ENCODE measurements around the gene CNTF.

CNTF gene

DNA sequence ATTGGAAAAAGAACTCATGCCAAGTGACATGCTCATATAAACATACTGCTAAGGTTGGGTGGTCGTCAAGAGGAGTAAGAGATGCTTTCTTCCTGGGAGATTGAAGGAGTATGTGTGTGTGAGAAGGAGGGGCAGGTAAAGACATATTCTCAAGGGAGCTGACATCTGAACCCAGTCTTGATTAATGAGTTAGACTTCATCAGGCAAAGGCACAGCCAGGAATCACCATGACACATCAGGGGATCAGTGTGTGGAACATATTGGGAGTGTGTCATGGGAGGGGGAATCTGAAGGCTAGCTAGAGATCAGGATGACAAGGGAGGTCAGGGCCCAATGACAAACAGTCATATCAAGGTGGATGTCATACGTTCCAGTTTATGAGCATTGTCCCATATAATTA, 14.9 kb downstream of the CNTF start:
- H3K4me3 ChIP-seq (ENCODE audit: low read depth in 1 of 2, low read length in 1 of 2), result no peak overlapping the region
- H3K36me3 ChIP-seq, result no peaks in the 10 kb centered on the region
- no peaks in the 10 kb centered on the region for H3K27me3 ChIP-seq
- no peak overlapping the region for H3K27ac ChIP-seq
- no peak for TF ChIP-seq CTCF (IDR thresholded peaks at IDR 0.05)
- no peaks in the 10 kb centered on the region for H3K4me1 ChIP-seq (ENCODE audit: control insufficient read depth in 1 of 2, insufficient read depth in 1 of 2, low read depth in 1 of 2, low read length in 1 of 2)
- no peaks in the 10 kb centered on the region for H3K9me3 ChIP-seq

DNA sequence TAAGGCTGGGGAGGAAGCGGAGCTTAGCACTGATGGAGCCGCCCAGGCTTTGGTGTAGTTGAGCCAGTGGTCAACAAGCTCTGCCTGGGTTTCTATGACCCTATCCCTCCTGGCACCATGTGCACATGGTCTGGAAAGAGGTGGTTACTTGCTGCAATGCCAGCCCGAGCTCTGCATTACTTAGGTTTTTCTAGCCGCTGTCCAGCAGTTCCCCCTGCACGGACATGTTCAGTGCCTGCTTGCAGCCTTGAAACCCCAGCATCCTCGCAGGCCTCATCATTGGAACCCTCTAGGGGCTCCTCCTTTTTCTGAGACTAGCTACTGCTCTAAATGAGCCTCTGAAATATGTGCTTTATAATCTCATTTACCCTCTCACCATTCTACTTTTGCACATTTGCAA, 16.6 kb downstream of the CNTF start:
- Histone ChIP-seq H3K27ac (no peak overlapping the region), H3K4me1 (ENCODE audit: control insufficient read depth in 1 of 2, insufficient read depth in 1 of 2, low read depth in 1 of 2, low read length in 1 of 2) (no peaks in the 10 kb centered on the region), H3K36me3 (no peaks in the 10 kb centered on the region), H3K9me3 (no peaks in the 10 kb centered on the region), H3K27me3 (no peaks in the 10 kb centered on the region), H3K4me3 (ENCODE audit: low read depth in 1 of 2, low read length in 1 of 2) (no peak overlapping the region)
- TF ChIP-seq CTCF (IDR thresholded peaks at IDR 0.05), result no peak

DNA sequence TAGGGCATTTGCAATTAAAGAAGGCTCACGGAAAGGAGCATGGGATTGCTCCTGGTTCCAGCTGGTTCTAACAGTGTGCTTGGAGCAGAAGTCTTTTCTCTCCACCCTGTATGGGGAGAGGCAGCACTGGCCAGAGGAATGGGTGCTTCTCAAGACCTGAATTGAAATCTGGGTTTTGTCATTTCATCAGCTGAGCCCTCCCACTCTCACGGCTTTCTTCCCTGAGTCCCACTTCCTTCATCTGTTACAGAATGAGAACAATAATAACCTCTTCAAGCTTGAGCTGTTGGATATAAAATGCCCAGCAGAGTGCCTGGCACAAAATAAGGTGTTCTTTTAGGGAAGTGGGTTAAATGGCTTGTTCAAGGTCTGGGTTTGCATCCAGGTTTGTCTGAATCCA, 17.2 kb downstream of the CNTF start:
- Histone ChIP-seq H3K27me3 (no peaks in the 10 kb centered on the region), H3K9me3 (no peaks in the 10 kb centered on the region), H3K4me3 (ENCODE audit: low read depth in 1 of 2, low read length in 1 of 2) (no peak overlapping the region), H3K4me1 (ENCODE audit: control insufficient read depth in 1 of 2, insufficient read depth in 1 of 2, low read depth in 1 of 2, low read length in 1 of 2) (no peaks in the 10 kb centered on the region), H3K27ac (no peak overlapping the region), H3K36me3 (no peaks in the 10 kb centered on the region)
- TF ChIP-seq CTCF (IDR thresholded peaks at IDR 0.05), result no peak

DNA sequence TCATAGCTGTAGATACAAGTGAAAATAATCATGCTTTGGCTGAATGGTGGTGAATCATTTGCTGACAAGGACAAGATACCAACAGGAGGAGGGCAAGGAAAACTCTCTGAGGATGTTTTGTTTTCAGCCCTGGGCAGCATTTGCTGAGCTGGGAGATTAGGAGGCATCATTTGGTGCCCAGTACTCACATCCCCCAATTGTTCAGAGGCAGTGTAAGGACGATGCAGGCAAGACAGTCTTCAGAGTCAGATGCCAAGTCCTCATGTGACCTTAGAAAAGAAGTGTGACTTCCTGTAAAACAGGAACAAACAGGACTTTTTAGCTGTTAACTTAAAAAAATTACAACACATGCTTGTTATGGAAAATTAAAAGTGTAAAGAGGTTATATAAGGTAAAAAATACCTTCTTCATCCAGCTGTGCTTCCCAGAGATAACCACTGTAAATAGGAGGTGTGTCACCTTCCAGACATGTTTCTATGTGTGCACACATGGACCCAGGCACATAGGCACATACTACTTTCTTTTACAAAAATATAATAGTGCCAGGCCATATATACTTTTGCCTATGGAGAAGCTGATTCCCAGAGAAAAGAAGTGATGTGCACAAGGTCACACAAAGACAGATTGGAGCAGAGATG, 18.0 kb downstream of the CNTF start:
- H3K27me3 ChIP-seq, result no peaks in the 10 kb centered on the region
- H3K27ac ChIP-seq, result no peak overlapping the region
- no peak overlapping the region for H3K4me3 ChIP-seq (ENCODE audit: low read depth in 1 of 2, low read length in 1 of 2)
- no peaks in the 10 kb centered on the region for H3K4me1 ChIP-seq (ENCODE audit: control insufficient read depth in 1 of 2, insufficient read depth in 1 of 2, low read depth in 1 of 2, low read length in 1 of 2)
- no peaks in the 10 kb centered on the region for H3K9me3 ChIP-seq
- no peaks in the 10 kb centered on the region for H3K36me3 ChIP-seq
- TF ChIP-seq CTCF (IDR thresholded peaks at IDR 0.05), result no peak

DNA sequence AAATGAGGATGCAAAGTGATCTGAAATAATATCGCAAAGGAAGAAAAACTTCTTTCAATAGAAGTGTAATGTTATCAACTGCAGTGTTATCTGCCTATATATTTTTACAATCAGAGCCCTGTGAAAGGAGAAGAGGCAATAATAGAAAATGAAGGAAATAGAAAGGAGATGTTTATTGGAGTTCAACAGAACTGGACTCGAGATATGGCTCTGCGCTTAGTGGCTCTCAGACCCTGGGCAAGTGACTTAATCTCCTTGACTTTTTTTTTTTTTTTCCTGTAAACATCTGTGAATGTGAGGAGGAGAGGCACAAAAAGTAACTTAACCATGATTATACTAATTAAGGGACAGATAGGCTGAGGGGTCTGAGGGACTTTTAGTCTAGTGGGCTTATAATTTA, 18.9 kb downstream of the CNTF start:
- no peaks in the 10 kb centered on the region for H3K4me1 ChIP-seq (ENCODE audit: control insufficient read depth in 1 of 2, insufficient read depth in 1 of 2, low read depth in 1 of 2, low read length in 1 of 2)
- no peaks in the 10 kb centered on the region for H3K9me3 ChIP-seq
- no peak overlapping the region for H3K4me3 ChIP-seq (ENCODE audit: low read depth in 1 of 2, low read length in 1 of 2)
- TF ChIP-seq CTCF (IDR thresholded peaks at IDR 0.05), result no peak
- no peaks in the 10 kb centered on the region for H3K36me3 ChIP-seq
- no peaks in the 10 kb centered on the region for H3K27me3 ChIP-seq
- no peak overlapping the region for H3K27ac ChIP-seq
